Measurements from ENCODE around the gene TADA2A.
A peak's percentile ranks its signal among the peaks of the same experiment; 100 is the strongest.
"Not testable (repeated sequence)": the region's sequence is repeated elsewhere in the genome, so short reads cannot be mapped to it uniquely, and the experiment has no call there.

The TADA2A gene

GRCh38 chr17:37446027-37446426, 39.3 kb downstream of the TADA2A start:
- no peak for TF ChIP-seq CTCF (conservative IDR thresholded peaks at IDR 0.05; ENCODE audit: low read depth, low read length)
- H3K4me3 ChIP-seq (ENCODE audit: low read length) = no peak overlapping the region
- DNase-seq (ENCODE audit: low read depth) = peak; percentile 70

GRCh38 chr17:37447641-37448040, 41.0 kb downstream of the TADA2A start:
- H3K4me3 ChIP-seq (ENCODE audit: low read length) = no peak overlapping the region
- TF ChIP-seq CTCF (conservative IDR thresholded peaks at IDR 0.05; ENCODE audit: low read depth, low read length) = no peak
- DNase-seq (ENCODE audit: low read depth) = no peak

GRCh38 chr17:37450112-37450511, 43.4 kb downstream of the TADA2A start:
- H3K4me3 ChIP-seq (ENCODE audit: low read length) = no peak overlapping the region
- no peak for TF ChIP-seq CTCF (conservative IDR thresholded peaks at IDR 0.05; ENCODE audit: low read depth, low read length)
- DNase-seq (ENCODE audit: low read depth) = no peak

- DNase-seq (ENCODE audit: low read depth); H3K4me3 ChIP-seq (ENCODE audit: low read length): not testable (repeated sequence)
These were observed 51.1 kb downstream of the TADA2A start for GRCh38 chr17:37457801-37458200.

GRCh38 chr17:37458805-37459204, 52.1 kb downstream of the TADA2A start:
- TF ChIP-seq CTCF (conservative IDR thresholded peaks at IDR 0.05; ENCODE audit: low read depth, low read length) = no peak
- H3K4me3 ChIP-seq (ENCODE audit: low read length) = no peak overlapping the region
- no peak for DNase-seq (ENCODE audit: low read depth)

- TF ChIP-seq CTCF (conservative IDR thresholded peaks at IDR 0.05; ENCODE audit: low read depth, low read length) = no peak
- no peak overlapping the region for H3K4me3 ChIP-seq (ENCODE audit: low read length)
- no peak for DNase-seq (ENCODE audit: low read depth)
These were observed 55.0 kb downstream of the TADA2A start for GRCh38 chr17:37461668-37462067.

GRCh38 chr17:37462492-37462891, 55.8 kb downstream of the TADA2A start:
- TF ChIP-seq CTCF (conservative IDR thresholded peaks at IDR 0.05; ENCODE audit: low read depth, low read length) = no peak
- H3K4me3 ChIP-seq (ENCODE audit: low read length) = no peak overlapping the region
- no peak for DNase-seq (ENCODE audit: low read depth)

- DNase-seq (ENCODE audit: low read depth) = no peak
- TF ChIP-seq CTCF (conservative IDR thresholded peaks at IDR 0.05; ENCODE audit: low read depth, low read length) = no peak
- H3K4me3 ChIP-seq (ENCODE audit: low read length) = no peak overlapping the region
These were observed 56.4 kb downstream of the TADA2A start for GRCh38 chr17:37463039-37463438.

Data from retinal pigment epithelial cell (primary cell).